GM23338 (cell line): ENCODE data around the gene KDM4C. TPM values are rescaled to one million over a fixed set of nuclear protein-coding genes. Genes with fewer than 3 reads are reported as not detected.
"Not testable (repeated sequence)": the region's sequence is repeated elsewhere in the genome, so short reads cannot be mapped to it uniquely, and the experiment has no call there.

Experiments
- ATAC-seq: fragments of 200-7000 bp; cut with Tn5 transposase; 3 replicates; pipeline ENCODE4 v1.9.1; 2020
- DNase-seq: peaks from one replicate; pipeline ENCODE4 v3.0.0-alpha.2; 2015; ENCODE audit warnings: low spot score
- H2AFZ ChIP-seq: fragments of 200-600 bp; sonication (generic); 2 replicates; pipeline ENCODE4 v1.8.0; 2016; ENCODE audit warnings: antibody characterized with exemption, mild to moderate bottlenecking, moderate library complexity
- H3F3A ChIP-seq: fragments of 200-600 bp; sonication (generic); replicated peaks from 2 replicates; pipeline ENCODE4 v1.8.0; 2017; ENCODE audit warnings: antibody characterized with exemption, mixed run types, low read depth
- H3K27ac ChIP-seq: fragments of 200-600 bp; sonication (generic); 2 replicates; pipeline ENCODE4 v1.6.1; 2016; ENCODE audit warnings: low read depth
- H3K27me3 ChIP-seq: fragments of 200-600 bp; sonication (generic); 2 replicates; pipeline ENCODE4 v1.8.0; 2016; ENCODE audit warnings: mild to moderate bottlenecking, mixed run types, moderate library complexity; ENCODE audit not compliant: insufficient read depth
- H3K36me3 ChIP-seq: fragments of 200-600 bp; sonication (generic); 2 replicates; pipeline ENCODE4 v1.8.0; 2016; ENCODE audit warnings: mild to moderate bottlenecking; ENCODE audit not compliant: insufficient read depth
- H3K4me1 ChIP-seq: fragments of 200-600 bp; sonication (generic); 2 replicates; pipeline ENCODE4 v1.8.0; 2016; ENCODE audit warnings: mild to moderate bottlenecking, moderate library complexity; ENCODE audit not compliant: insufficient read depth
- H3K4me2 ChIP-seq: fragments of 200-600 bp; sonication (generic); 2 replicates; pipeline ENCODE4 v1.7.1; 2017; ENCODE audit warnings: mixed run types
- H3K4me3 ChIP-seq: fragments of 200-600 bp; sonication (generic); 2 replicates; pipeline ENCODE4 v1.6.1; 2016; ENCODE audit warnings: mixed run types
- H3K79me2 ChIP-seq: fragments of 200-600 bp; sonication (generic); replicated peaks from 2 replicates; pipeline ENCODE4 v1.8.0; 2017; ENCODE audit warnings: mild to moderate bottlenecking; ENCODE audit not compliant: insufficient read depth
- H3K9me2 ChIP-seq: fragments of 200-600 bp; sonication (generic); 2 replicates; pipeline ENCODE4 v1.8.0; 2017; ENCODE audit not compliant: insufficient read depth
- H4K20me1 ChIP-seq: fragments of 200-600 bp; sonication (generic); replicated peaks from 2 replicates; pipeline ENCODE4 v1.8.0; 2017; ENCODE audit warnings: mild to moderate bottlenecking; ENCODE audit not compliant: insufficient read depth
- H3K27ac Mint-ChIP-seq: 2 replicates; pipeline ENCODE4 v1.8.0; 2020; ENCODE audit warnings: inconsistent platforms, mild to moderate bottlenecking, moderate library complexity, mixed read lengths
- H3K27me3 Mint-ChIP-seq: 3 replicates; pipeline ENCODE4 v1.8.0; 2022; ENCODE audit warnings: low read depth, mild to moderate bottlenecking, moderate library complexity, mixed read lengths, inconsistent platforms; ENCODE audit not compliant: insufficient read depth, poor library complexity
- H3K36me3 Mint-ChIP-seq: 3 replicates; pipeline ENCODE4 v1.8.0; 2021; ENCODE audit warnings: low read depth, mild to moderate bottlenecking, inconsistent platforms, moderate library complexity, mixed read lengths
- H3K4me1 Mint-ChIP-seq: 3 replicates; pipeline ENCODE4 v1.8.0; 2020; ENCODE audit warnings: mild to moderate bottlenecking, inconsistent platforms, mixed read lengths
- H3K4me3 Mint-ChIP-seq: 3 replicates; pipeline ENCODE4 v1.8.0; 2021; ENCODE audit warnings: moderate library complexity, mild to moderate bottlenecking, inconsistent platforms, mixed read lengths
- H3K9me3 Mint-ChIP-seq: 3 replicates; pipeline ENCODE4 v1.8.0; 2020; ENCODE audit warnings: moderate library complexity, mild to moderate bottlenecking, inconsistent platforms, mixed read lengths
- CREB1 ChIP-seq: fragments of 250-450 bp; sonication (Bioruptor Pico); IDR thresholded peaks from 2 replicates; pipeline ENCODE4 v1.5.0; 2020; ENCODE audit warnings: low read depth, mild to moderate bottlenecking, moderate library complexity
- ETS1 ChIP-seq: IDR thresholded peaks from 2 replicates; pipeline ENCODE4 v1.6.1; 2016; ENCODE audit warnings: antibody characterized with exemption
- EZH2 ChIP-seq: fragments of 200-600 bp; sonication (generic); IDR thresholded peaks from one replicate; pipeline ENCODE4 v1.8.0; 2017; ENCODE audit warnings: antibody characterized with exemption, mild to moderate bottlenecking, low read depth; ENCODE audit not compliant: unreplicated experiment
- EZH2phosphoT487 ChIP-seq: fragments of 200-600 bp; sonication (generic); IDR thresholded peaks from one replicate; pipeline ENCODE4 v1.8.1; 2018; ENCODE audit warnings: antibody characterized with exemption; ENCODE audit not compliant: unreplicated experiment
- JUNB ChIP-seq: IDR thresholded peaks from one replicate; pipeline ENCODE4 v1.6.1; 2016; ENCODE audit warnings: antibody characterized with exemption; ENCODE audit not compliant: unreplicated experiment
- NANOG ChIP-seq: IDR thresholded peaks from 2 replicates; pipeline ENCODE4 v1.6.1; 2016; ENCODE audit warnings: antibody characterized with exemption, borderline replicate concordance
- POLR2AphosphoS5 ChIP-seq: IDR thresholded peaks from 2 replicates; pipeline ENCODE4 v1.6.1; 2016; ENCODE audit warnings: antibody characterized with exemption, low read depth
- REST ChIP-seq: IDR thresholded peaks from one replicate; pipeline ENCODE4 v1.6.1; 2018; ENCODE audit warnings: antibody characterized with exemption; ENCODE audit not compliant: unreplicated experiment
- ZNF114 ChIP-seq: fragments of 250-450 bp; sonication (Bioruptor Pico); IDR thresholded peaks from 2 replicates; pipeline ENCODE4 v1.5.0; 2020; ENCODE audit warnings: mild to moderate bottlenecking, moderate library complexity
- ZNF331 ChIP-seq: fragments of 250-450 bp; sonication (Bioruptor Pico); IDR thresholded peaks from 2 replicates; pipeline ENCODE4 v1.5.0; 2020; ENCODE audit warnings: low read depth, mild to moderate bottlenecking, moderate library complexity
- ZNF462 ChIP-seq: fragments of 250-450 bp; sonication (Bioruptor Pico); IDR thresholded peaks from 2 replicates; pipeline ENCODE4 v1.5.0; 2020; ENCODE audit warnings: mild to moderate bottlenecking, moderate library complexity
- polyA plus RNA-seq: library from polyadenylated mRNA; unstranded; fragments of >200 nt; fragmentation: Nextera tagmentation; extraction: Ambion mirVana; gene quantifications from 2 replicates; pipeline ENCODE4 v1.2.1, GENCODE V29; 2016
- total RNA-seq: library from RNA; depleted of rRNA; stranded (reverse); fragments of >200 nt; shearing (Covaris generic); gene quantifications from 2 replicates; pipeline ENCODE4 v1.2.3, GENCODE V29; 2014

Gene KDM4C
- total and polyA plus RNA-seq, 2 experiments from 2014 or later: 12.0 to 43.8 TPM

GRCh38 chr9:6768587-6768986 lies 10.8 kb downstream of the KDM4C start:
- DNase-seq, H3K4me3 Mint-ChIP-seq, H2AFZ ChIP-seq, H3K4me2 ChIP-seq, H3K9me3 Mint-ChIP-seq, H3F3A ChIP-seq, H3K9me2 ChIP-seq, H3K27ac Mint-ChIP-seq, H3K36me3 ChIP-seq, H4K20me1 ChIP-seq, H3K27me3 ChIP-seq, H3K36me3 Mint-ChIP-seq, ATAC-seq, H3K27me3 Mint-ChIP-seq, H3K4me3 ChIP-seq: not testable (repeated sequence)
- H3K4me1 Mint-ChIP-seq: peaks cover 37% of the 10 kb centered on the region
- H3K27ac ChIP-seq: peak overlapping the region; percentile 59
- H3K79me2 ChIP-seq: peaks cover 87% of the 10 kb centered on the region
- H3K4me1 ChIP-seq: peaks cover 56% of the 10 kb centered on the region

GRCh38 chr9:6771722-6772121 lies 13.9 kb downstream of the KDM4C start:
- no peak overlapping the region for H3K4me3 ChIP-seq
- H4K20me1 ChIP-seq: no peaks in the 10 kb centered on the region
- H2AFZ ChIP-seq: no peak overlapping the region
- no peaks in the 10 kb centered on the region for H3K36me3 ChIP-seq
- peak; percentile 97 for ATAC-seq
- no peaks in the 10 kb centered on the region for H3K27me3 ChIP-seq
- no peaks in the 10 kb centered on the region for H3K9me2 ChIP-seq
- peaks cover 16% of the 10 kb centered on the region for H3F3A ChIP-seq
- H3K4me1 ChIP-seq: peaks cover 43% of the 10 kb centered on the region
- DNase-seq: peak; percentile 90
- H3K27ac Mint-ChIP-seq: peak overlapping the region; percentile 75
- H3K4me3 Mint-ChIP-seq: no peak overlapping the region
- peaks cover 13% of the 10 kb centered on the region; the same call in 1 of the 3 replicates for H3K36me3 Mint-ChIP-seq
- H3K9me3 Mint-ChIP-seq: no peaks in the 10 kb centered on the region
- no peak overlapping the region; the same call in 1 of the 2 replicates for H3K4me2 ChIP-seq
- peaks cover 7% of the 10 kb centered on the region for H3K27me3 Mint-ChIP-seq
- H3K4me1 Mint-ChIP-seq: peaks cover 29% of the 10 kb centered on the region
- H3K27ac ChIP-seq: peak overlapping the region; percentile 84
- peaks cover 88% of the 10 kb centered on the region for H3K79me2 ChIP-seq
- TF ChIP-seq ZNF462 (CRISPR knock-in tag) (peak; percentile 94), ZNF331 (no peak), JUNB (no peak), ETS1 (no peak), ZNF114 (peak; percentile 92), NANOG (peak; percentile 94), POLR2AphosphoS5 (no peak), EZH2phosphoT487 (no peak), EZH2 (no peak), CREB1 (CRISPR knock-in tag) (0 out of 2 replicates have a peak, but pooled peaks have one; percentile 22), REST (no peak)
